ENCODE data around the gene CACNG6.

Gene CACNG6

DNA sequence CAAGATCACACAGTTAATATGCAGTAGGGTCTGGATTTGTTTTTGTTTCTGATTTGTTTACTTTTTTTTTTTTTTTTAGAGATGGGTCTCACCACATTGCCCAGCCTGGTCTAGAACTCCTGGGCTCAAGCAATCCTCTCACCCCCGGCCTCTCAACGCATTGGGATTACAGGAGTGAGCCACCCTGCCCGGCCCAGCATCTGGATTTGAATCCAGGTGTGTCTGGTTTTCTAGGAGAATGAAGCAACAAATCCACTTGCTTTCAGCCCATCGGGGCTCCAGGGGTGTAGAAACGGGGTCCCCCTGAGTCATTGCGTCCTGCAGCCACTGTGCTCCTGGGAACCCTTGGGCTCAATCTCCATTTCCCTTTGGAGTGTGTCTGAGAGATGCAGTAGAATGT is 22.1 kb upstream of the CACNG6 start:
- DNase-seq: no peak

DNA sequence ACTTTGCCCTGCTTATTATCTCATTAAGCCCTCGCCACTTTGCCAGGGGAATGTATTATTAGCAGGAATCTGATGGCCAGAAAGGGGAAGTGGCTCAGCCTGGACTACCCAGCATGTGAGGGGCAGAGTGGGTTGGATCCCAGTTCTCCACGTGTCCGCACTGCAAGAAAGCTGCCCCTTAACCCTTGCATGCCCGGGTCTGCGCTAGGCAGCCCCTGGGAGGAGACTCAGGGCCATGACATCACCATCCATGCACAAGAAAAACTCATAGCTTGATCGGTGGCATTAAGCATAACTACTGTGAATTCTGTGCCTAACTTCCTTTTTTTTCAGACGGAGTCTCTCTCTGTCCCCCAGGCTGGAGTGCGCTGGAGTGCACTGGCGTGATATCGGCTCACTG is 19.8 kb upstream of the CACNG6 start:
- no peak for DNase-seq

DNA sequence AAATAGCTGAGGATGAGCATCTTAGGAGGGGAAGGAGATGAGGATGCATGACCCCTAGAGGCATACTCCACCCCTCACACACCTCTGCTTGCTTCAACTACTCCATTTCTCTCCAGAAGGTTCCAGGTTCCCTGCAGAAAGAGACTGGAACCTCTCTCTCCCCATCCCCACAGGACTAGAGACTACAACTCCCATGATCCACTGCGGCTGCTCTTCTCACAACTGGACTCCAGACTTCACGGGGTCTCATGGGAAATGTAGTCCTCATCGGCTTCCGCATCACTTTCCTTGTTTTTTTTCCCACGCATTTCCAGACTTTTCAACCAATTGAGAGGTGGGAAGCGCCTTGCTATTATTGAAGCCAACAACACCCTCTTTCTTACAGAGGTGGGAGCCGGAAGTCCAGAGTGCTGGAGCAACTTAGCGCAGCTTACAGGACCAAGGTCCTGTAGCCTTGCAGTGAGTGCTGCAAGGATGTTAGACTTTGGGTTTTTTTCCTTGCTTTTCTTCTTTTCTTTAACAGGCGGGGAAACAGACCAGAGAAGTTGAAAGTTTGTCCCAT is 13.9 kb upstream of the CACNG6 start:
- no peak for DNase-seq

DNA sequence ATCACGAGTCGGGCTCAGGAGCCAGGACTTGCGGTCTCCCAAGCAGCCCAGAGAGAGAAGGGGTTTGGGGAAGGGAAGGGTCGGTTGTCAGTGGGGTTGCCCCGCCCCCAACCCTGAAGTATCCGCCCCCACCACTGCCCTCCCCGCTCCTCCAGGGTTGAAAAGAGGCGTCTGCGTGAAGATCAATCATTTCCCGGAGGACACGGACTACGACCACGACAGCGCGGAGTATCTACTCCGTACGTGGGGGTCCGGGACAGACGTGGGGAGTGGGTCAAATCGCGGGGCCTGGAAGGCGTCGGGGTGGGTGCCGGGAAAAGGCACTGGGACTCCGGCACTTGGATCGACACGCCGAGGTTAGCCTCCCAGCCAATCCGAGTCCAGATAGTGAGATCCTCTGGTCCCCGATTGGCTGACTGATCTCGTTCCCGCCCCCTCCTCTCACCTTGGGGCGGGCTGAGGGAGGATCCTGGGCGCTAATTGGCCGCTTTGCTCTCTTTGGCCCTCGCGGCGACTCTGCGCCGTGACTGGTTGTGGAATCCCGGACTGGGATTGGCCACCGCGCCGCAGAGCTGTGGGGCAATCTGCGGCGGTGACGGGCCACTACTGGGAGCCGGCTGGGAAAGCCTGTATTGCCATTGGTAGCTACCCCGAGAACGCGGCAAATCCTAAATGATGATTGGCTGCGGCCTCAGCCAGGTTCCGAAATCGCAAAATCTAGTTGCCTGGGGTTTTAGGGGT is 13.3 kb upstream of the CACNG6 start:
- no peak for DNase-seq

DNA sequence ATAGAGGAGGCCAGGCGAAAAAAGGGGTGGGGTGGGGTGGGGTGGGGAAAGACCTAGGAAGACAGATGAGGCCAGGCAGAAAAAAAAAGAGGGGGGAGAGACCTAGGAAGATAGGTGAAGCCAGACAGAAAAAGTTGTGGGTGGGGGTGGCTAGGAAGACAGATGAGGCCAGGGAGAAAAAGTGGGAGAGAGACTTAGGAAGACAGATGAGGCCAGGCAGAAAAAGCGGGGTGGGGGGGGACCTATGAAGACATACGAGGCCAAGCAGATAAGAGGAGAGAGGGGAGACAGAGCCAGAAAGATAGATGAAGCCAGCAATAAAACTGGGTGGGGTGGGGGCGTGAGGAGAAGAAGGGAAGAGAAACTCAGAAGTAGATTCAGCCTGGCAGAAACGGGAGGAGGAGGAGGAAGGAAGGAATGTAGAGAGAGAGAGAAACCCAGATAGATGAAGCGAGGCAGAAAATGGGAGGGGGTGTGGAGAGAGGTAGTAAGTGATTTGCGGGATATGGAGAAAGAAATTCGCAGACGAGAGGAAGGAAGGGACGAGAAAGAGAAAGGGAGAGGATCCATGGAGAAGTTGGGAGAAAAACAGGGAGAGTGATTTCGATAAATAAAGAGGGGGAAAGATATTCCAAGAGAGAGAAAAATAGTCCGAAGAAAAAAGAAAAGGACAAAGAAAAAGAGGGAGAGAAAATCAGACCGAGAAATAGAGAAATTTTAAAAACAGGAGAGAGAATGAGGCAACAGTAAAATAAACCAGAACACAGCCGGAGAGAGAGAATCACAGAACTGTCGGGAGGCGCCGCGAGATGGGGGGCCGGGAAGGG is 12.2 kb upstream of the CACNG6 start:
- no peak for DNase-seq

DNA sequence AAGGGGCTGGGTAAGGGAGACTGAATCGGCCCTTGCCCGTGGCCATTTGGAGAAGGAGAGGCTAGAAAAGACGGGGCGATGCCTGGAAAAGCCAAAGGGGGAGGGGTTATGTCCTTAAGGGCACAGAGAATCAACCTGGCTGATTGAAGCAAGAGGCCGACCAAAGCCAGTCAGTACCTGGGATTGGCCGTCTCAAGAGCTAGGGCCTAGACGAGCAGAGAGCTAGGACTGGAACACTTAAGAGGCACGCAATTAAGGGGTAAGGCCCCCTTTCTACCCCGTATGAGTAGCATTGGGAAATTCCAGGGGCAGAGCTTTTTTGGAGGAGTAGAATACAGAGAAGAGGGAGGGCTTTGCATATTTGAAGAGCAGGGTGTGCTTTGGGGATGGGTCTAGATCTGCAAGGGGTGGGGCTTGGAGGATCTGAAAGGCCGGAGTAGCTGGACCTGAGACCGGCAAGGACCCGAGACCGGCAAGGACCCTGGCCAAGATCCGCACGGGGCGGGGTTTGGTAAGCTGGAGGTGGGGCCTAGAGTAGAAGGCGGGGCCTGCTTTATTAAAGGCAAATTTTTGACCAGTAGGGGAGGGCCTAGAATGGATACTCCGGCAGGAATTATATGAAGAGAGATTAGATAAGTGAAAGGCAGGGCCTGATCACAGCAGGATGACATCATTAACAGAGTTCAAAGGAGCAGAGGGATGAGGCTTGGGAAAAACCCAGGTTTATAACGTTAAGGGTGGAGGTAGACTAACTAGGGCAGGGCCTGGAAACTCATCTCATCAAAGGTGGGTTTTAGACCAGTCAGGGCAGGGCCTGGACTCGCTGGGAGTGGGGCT is 10.7 kb upstream of the CACNG6 start:
- no peak for DNase-seq

DNA sequence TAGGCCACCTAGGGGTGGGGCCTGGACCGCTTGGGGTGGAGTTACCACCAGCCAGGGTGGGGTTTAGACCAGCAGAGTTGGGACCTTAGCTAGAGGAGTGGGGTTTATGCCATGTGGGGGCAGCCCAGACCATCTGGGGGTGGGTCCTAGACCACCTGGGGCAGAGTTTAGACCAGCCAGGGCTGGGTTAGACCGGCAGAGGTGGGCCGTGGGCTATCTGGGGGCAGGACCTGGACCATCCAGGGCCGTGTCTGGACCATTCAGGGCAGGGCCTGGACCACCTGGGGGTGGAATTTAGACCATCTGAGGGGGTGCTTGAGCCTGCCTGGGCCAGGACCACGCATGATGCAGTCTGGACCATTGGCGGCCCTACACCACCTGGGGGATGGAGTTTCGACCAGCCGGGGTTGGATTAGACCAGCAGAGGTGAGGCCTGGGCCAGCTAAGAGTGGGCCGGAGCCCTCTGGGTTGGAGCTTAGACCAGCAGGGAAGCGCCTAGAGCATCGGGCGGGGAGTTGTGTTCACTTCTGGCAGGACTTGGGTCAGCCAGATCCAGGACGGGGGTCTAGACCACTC is 10.0 kb upstream of the CACNG6 start:
- no peak for DNase-seq

DNA sequence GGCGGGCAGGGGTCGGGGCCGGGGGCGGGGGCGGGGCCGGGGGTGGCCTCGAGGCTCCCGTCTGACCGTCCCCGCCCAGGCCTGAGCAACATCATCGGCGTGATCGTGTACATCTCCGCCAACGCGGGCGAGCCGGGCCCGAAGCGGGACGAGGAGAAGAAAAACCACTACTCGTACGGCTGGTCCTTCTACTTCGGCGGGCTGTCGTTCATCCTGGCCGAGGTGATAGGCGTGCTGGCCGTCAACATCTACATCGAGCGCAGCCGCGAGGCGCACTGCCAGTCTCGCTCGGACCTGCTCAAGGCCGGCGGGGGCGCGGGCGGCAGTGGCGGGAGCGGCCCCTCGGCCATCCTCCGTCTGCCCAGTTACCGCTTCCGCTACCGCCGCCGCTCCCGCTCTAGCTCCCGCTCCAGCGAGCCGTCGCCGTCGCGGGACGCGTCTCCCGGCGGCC is 9.4 kb upstream of the CACNG6 start:
- DNase-seq: no peak

DNA sequence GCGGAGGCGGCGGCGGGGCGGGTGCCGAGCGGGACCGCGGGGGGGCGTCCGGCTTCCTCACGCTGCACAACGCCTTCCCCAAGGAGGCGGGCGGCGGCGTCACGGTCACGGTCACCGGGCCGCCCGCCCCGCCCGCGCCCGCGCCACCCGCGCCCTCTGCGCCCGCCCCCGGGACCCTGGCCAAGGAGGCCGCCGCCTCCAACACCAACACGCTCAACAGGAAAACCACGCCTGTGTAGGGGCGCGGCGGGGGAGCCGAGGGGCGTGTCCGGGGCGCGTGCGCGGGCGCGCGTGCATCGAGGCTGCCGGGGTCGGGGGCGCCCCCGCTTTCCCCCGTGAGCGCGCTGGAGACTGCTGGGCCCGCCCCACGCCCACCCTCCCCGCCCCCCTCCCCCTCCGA is 8.8 kb upstream of the CACNG6 start:
- no peak for DNase-seq

DNA sequence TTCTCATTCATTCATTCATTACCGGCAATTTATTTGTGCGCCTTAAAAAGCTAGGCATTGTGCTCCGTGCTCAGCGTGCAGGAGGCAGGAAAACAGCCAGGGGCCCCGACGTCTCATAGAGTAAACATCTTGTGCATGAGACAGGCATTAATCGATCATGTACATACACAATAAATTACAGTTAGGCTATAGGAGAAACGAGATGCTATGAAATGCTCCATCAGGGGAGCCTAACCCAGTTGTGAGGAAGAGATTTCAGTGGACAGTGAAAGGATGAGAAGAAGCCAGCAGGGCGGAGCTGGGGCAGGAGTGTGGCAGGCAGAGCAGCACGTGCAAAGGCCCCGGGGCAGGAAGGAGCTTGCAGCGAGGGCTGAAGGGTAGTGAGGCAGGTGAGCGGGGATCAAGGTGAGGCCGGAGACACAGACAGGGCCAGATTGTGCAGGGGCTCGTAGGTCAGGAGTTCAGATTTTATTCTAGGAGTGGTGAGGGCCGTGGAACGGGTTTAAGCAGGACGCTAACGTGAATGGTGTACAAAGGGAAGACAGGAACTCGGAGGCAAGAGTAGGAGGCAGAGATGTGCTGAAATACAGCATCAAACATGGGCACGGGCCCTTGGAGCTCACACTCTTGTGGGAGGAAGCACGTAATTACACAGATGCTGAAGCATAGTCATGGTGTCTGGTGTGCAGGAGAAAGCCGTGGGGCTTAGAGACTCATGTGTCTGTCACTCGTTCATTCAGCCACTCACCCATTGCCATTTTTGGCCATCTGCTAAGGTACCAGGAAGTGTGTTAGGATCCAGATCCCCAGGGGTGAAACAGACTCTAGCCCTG is 7.8 kb upstream of the CACNG6 start:
- DNase-seq: no peak

DNA sequence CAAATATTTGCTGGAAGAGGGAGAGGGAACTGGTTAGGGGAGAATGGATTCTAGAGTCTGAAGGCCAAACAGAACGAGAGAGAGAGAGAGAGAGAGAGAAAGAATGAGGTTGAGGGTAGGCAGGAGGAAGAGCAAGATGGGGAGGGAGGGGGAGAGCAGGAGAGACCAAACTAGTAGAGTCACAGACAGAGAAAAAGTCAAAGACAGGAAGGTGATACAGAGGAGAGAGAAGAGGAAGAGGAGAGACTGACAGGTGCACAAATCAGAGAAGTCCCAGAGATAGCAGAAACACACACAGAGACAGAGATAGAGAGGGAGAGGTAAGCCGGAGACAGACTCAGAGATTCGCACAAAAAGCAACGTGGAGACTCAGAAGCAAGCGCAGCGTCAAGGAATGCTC is 5.6 kb upstream of the CACNG6 start:
- DNase-seq: no peak

DNA sequence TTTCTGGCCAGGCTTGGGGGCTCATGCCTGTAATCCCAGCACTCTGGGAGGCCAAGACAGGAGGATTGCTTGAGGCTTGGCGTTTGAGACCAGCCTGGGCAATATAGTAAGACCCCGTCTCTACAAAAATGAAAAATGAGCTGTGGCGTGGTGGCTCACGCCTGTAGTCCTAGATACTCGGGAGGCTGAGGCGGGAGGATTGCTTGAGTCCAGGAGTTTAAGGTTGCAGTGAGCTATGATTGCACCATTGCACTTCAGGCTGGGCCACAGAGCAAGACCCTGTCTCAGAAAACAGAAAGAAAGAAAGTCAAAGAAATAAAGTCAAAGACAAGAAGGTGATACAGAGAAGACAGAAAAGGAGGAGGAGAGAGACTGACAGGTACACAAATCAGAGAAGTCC is 2.5 kb upstream of the CACNG6 start:
- DNase-seq: no peak

DNA sequence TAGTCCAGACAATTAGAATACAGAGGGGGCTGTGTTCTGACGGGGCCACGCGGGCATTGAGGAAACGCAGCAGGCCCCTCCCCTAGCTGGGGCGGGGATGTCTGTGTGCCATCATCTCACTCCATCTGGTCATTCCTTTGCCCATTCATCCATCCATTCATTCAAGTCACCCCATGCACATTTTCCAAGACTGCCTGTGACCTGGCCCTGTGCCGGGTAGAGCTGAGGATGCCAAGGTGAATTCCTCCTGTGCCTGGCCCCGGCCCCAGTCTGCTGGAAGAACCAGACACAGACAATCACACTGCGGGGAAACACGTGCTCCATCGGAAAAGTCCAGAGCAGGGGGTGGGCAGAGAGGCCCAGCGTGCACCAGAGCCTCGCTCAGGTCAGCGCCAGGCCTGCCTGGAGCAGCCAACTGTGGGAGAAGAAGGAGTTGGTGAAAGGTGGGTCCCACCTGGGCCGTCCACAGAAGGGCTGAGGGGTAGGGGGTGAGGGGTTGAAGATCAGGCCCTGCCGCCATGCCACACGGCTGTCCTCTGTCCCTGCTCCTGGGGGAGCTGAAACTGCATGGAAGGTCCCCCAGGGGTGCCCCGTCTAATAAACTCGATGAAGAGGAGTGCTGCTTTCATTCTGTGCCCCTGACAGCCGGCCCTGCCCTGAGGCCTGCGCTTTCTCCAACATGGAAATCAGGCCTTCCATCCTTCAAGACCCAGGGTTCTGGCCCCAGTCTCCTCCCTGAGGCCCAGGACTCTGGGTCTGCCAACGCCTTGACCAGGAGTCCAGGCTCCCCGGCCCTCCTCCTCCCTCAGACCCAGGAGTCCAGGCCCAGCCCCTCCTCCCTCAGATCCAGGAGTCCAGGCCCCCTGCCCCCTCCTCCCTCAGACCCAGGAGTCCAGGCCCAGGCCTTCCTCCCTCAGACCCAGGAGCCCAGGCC is 1.6 kb upstream of the CACNG6 start:
- no peak for DNase-seq

DNA sequence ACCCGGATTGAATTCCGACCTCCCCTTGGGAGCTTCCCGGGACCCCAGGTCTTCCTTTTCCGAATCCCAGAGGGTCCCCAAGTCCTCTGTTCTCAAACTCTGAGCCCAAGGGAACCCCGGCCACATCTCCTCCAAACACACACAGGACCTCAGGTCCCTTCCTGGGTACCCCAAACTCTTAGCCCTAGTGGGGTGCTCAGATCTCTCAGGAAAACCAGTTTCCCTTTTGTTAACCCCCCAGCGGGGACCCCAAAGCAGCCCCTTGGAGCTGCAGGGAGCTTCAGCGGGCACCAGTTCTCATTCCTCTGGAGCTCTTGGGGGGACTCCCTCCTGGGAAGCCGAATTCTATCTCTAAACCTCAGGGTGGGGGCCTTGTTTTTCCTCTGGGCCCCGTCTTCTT is 774 bp downstream of the CACNG6 start:
- no peak for DNase-seq

DNA sequence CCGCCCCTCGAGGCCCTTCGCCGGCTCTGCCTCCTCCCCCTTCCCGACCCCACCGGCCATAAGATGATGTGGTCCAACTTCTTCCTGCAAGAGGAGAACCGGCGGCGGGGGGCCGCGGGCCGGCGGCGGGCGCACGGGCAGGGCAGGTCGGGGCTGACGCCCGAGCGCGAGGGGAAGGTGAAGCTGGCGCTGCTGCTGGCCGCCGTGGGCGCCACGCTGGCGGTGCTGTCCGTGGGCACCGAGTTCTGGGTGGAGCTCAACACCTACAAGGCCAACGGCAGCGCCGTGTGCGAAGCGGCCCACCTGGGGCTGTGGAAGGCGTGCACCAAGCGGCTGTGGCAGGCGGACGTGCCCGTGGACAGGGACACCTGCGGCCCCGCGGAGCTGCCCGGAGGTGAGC is 1.4 kb downstream of the CACNG6 start:
- DNase-seq: no peak

DNA sequence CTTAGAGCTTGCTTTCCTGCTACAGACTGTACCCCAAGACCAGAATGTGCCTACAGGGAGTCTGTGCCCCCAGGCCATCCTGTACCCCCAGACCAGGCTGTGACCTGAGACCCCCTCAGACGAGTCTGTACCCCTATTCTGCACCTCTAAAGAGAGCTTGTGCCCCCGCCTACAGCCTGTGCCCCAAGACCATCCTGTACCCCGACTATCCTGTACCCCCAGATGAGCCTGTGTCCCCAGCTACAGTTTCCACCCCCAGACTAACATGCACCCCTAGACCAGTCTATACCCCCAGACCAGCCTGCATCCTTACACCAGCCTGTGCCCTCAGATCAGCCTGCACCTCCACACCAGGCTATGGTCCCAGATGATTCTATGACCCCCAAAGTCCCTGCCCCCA is 2.0 kb downstream of the CACNG6 start:
- no peak for DNase-seq

DNA sequence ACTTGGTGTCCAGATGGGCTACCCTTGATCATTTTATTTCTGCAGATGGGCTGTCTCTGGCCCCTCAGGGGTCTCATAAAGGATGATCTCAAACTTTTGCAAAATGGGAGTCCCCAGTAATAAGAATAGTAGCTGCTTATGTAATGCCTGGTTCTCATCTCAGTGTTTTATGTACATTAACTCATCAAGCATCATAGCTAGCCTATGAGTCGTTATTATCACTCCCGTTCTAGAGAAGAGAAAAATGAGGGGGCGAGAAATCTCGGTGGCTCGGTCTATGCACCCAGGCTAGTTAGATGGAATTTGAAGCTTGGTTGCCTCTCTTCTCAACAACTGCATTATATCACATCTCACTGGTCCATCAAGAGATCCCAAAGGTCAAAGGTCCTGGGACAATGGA is 3.4 kb downstream of the CACNG6 start:
- DNase-seq: no peak

DNA sequence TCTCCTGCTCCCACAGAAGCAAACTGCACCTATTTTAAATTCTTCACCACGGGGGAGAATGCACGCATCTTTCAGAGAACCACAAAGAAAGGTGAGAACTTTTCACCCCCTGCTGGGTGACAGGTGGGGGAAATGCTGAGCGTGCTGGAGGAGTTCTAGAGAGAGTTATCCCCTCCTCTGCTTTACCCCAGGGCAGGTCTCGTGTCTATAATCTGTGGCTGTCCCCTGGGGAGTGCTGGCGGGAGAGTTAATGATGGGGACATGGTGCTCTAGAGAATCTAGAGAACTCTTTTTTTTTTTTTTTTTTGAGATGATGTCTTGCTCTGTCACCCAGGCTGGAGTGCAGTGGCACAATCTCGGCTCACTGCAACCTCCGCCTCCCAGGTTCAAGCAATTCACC is 6.8 kb downstream of the CACNG6 start:
- DNase-seq: no peak

DNA sequence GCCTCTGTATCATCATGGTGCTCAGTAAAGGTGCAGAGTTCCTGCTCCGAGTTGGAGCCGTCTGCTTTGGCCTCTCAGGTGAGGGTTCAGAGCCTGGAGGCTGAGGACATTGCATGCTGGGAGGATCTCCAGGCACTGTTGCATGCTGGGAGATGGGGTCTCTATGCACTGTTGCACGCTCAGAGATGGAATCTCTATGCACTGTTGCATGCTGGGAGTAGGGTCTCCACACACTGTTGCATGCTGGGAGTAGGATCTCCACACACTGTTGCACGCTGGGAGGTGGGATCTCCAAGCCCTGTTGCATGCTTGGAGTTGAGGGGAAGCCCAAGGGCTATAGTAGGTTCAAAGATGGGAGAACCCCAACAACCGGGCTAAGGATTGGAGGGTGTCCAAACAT is 8.3 kb downstream of the CACNG6 start:
- no peak for DNase-seq

DNA sequence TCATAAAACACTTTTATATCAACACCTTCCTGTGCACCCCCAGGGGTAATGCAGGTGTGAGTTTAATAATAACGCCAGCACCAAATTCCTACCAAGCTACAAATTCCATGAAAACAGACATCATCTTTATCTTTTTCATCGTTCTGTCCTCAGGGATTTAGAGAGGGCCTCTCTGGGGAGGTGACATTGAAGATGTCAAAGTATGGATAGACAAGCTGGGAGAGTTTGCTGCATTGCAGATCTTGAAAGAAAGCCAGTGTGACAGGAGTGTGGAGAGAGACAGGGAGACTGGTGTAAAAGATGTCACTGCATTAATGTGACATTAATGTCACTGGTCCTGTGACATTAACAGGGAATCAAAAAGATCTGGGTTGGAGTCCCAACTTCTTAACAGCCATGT is 10.1 kb downstream of the CACNG6 start:
- no peak for DNase-seq
